ENCODE data around the gene ATAT1.

The ATAT1 gene

GRCh38 chr6:30617565-30618269, 9.0 kb upstream of the ATAT1 start, which contains the start of gene MRPS18B:
Gene MRPS18B (plus strand): TSS chr6:30617840. CDS start chr6:30617866, 26 bp downstream.
- Mint-ChIP-seq H3K4me1 (ENCODE audit: low read depth) (peaks cover 52% of the 10 kb centered on the region), H3K27ac (peak within 1 kb of the TSS; percentile 99), H3K4me3 (peak within 1 kb of the TSS; percentile 96), H3K36me3 (ENCODE audit: low read depth) (peaks cover 75% of the 10 kb centered on the region), H3K9me3 (no peaks in the 10 kb centered on the region), H3K27me3 (peaks cover 3% of the 10 kb centered on the region)

- peak overlapping the region; percentile 96 for H3K4me3 Mint-ChIP-seq
- peaks cover 75% of the 10 kb centered on the region for H3K36me3 Mint-ChIP-seq (ENCODE audit: low read depth)
- H3K4me1 Mint-ChIP-seq (ENCODE audit: low read depth): peaks cover 46% of the 10 kb centered on the region
- no peaks in the 10 kb centered on the region for H3K9me3 Mint-ChIP-seq
- peaks cover 3% of the 10 kb centered on the region for H3K27me3 Mint-ChIP-seq
- H3K27ac Mint-ChIP-seq: peak overlapping the region; percentile 99
These were observed 8.3 kb upstream of the ATAT1 start for GRCh38 chr6:30618270-30618797.

- H3K36me3 Mint-ChIP-seq (ENCODE audit: low read depth): peaks cover 68% of the 10 kb centered on the region
- peak overlapping the region; percentile 99 for H3K27ac Mint-ChIP-seq
- peaks cover 34% of the 10 kb centered on the region for H3K4me1 Mint-ChIP-seq (ENCODE audit: low read depth)
- H3K4me3 Mint-ChIP-seq: peak overlapping the region; percentile 96
- H3K9me3 Mint-ChIP-seq: no peaks in the 10 kb centered on the region
- peaks cover 3% of the 10 kb centered on the region for H3K27me3 Mint-ChIP-seq
These were observed 7.1 kb upstream of the ATAT1 start for GRCh38 chr6:30619561-30619960.

- Mint-ChIP-seq H3K27me3 (no peaks in the 10 kb centered on the region), H3K4me3 (no peak overlapping the region)
These were observed 1.2 kb upstream of the ATAT1 start for GRCh38 chr6:30625511-30625910.

GRCh38 chr6:30635834-30636233, 9.2 kb downstream of the ATAT1 start:
- Mint-ChIP-seq H3K4me3 (no peak overlapping the region), H3K36me3 (ENCODE audit: low read depth) (peaks cover 36% of the 10 kb centered on the region)

More at GRCh38 chr6:30625511-30625910, 1.2 kb upstream of the ATAT1 start:
- no peaks in the 10 kb centered on the region for H3K9me3 Mint-ChIP-seq
- no peak overlapping the region for H3K27ac Mint-ChIP-seq
- H3K36me3 Mint-ChIP-seq (ENCODE audit: low read depth): peaks cover 51% of the 10 kb centered on the region
- H3K4me1 Mint-ChIP-seq (ENCODE audit: low read depth): peaks cover 22% of the 10 kb centered on the region

GRCh38 chr6:30640481-30640880, 13.8 kb downstream of the ATAT1 start:
- H3K27ac Mint-ChIP-seq: no peak overlapping the region
- H3K27me3 Mint-ChIP-seq: no peaks in the 10 kb centered on the region
- H3K4me3 Mint-ChIP-seq: no peak overlapping the region
- peaks cover 22% of the 10 kb centered on the region for H3K4me1 Mint-ChIP-seq (ENCODE audit: low read depth)
- peaks cover 39% of the 10 kb centered on the region for H3K36me3 Mint-ChIP-seq (ENCODE audit: low read depth)
- no peaks in the 10 kb centered on the region for H3K9me3 Mint-ChIP-seq

More at GRCh38 chr6:30635834-30636233, 9.2 kb downstream of the ATAT1 start:
- no peak overlapping the region for H3K27ac Mint-ChIP-seq
- no peaks in the 10 kb centered on the region for H3K9me3 Mint-ChIP-seq
- peaks cover 9% of the 10 kb centered on the region for H3K4me1 Mint-ChIP-seq (ENCODE audit: low read depth)
- H3K27me3 Mint-ChIP-seq: no peaks in the 10 kb centered on the region

- peaks cover 27% of the 10 kb centered on the region for H3K4me1 Mint-ChIP-seq (ENCODE audit: low read depth)
- H3K9me3 Mint-ChIP-seq: no peaks in the 10 kb centered on the region
- no peak overlapping the region for H3K4me3 Mint-ChIP-seq
- H3K27me3 Mint-ChIP-seq: no peaks in the 10 kb centered on the region
- H3K36me3 Mint-ChIP-seq (ENCODE audit: low read depth): peaks cover 38% of the 10 kb centered on the region
- H3K27ac Mint-ChIP-seq: peak overlapping the region; percentile 50
These were observed 14.4 kb downstream of the ATAT1 start for GRCh38 chr6:30641048-30641447.

GRCh38 chr6:30643656-30644055, 17.0 kb downstream of the ATAT1 start:
- Mint-ChIP-seq H3K36me3 (ENCODE audit: low read depth) (peaks cover 39% of the 10 kb centered on the region), H3K27ac (no peak overlapping the region), H3K27me3 (no peaks in the 10 kb centered on the region), H3K9me3 (no peaks in the 10 kb centered on the region), H3K4me1 (ENCODE audit: low read depth) (peaks cover 41% of the 10 kb centered on the region), H3K4me3 (no peak overlapping the region)

GRCh38 chr6:30644769-30645168, 18.1 kb downstream of the ATAT1 start:
- Mint-ChIP-seq H3K4me3 (no peak overlapping the region), H3K4me1 (ENCODE audit: low read depth) (peaks cover 46% of the 10 kb centered on the region), H3K27me3 (no peaks in the 10 kb centered on the region), H3K27ac (no peak overlapping the region), H3K36me3 (ENCODE audit: low read depth) (peaks cover 42% of the 10 kb centered on the region), H3K9me3 (no peaks in the 10 kb centered on the region)

- H3K36me3 Mint-ChIP-seq (ENCODE audit: low read depth): peaks cover 44% of the 10 kb centered on the region
- no peaks in the 10 kb centered on the region for H3K27me3 Mint-ChIP-seq
- peak overlapping the region; percentile 23 for H3K27ac Mint-ChIP-seq
- no peaks in the 10 kb centered on the region for H3K9me3 Mint-ChIP-seq
- H3K4me1 Mint-ChIP-seq (ENCODE audit: low read depth): peaks cover 39% of the 10 kb centered on the region
- no peak overlapping the region for H3K4me3 Mint-ChIP-seq
These were observed 19.3 kb downstream of the ATAT1 start for GRCh38 chr6:30645989-30646388.

GRCh38 chr6:30646450-30647241, 20.0 kb downstream of the ATAT1 start, which contains the start of gene C6orf136:
Gene C6orf136 (plus strand): TSS chr6:30647133. CDS start chr6:30647232, 99 bp downstream.
- Mint-ChIP-seq H3K4me3 (peak within 1 kb of the TSS; percentile 91), H3K27ac (peak within 1 kb of the TSS; percentile 88), H3K36me3 (ENCODE audit: low read depth) (peaks cover 43% of the 10 kb centered on the region), H3K9me3 (no peaks in the 10 kb centered on the region), H3K4me1 (ENCODE audit: low read depth) (peaks cover 32% of the 10 kb centered on the region), H3K27me3 (no peaks in the 10 kb centered on the region)

GRCh38 chr6:30647242-30648116, 20.8 kb downstream of the ATAT1 start:
- no peaks in the 10 kb centered on the region for H3K27me3 Mint-ChIP-seq
- H3K4me1 Mint-ChIP-seq (ENCODE audit: low read depth): peaks cover 30% of the 10 kb centered on the region
- H3K4me3 Mint-ChIP-seq: peak overlapping the region; percentile 91
- H3K36me3 Mint-ChIP-seq (ENCODE audit: low read depth): peaks cover 47% of the 10 kb centered on the region
- H3K9me3 Mint-ChIP-seq: no peaks in the 10 kb centered on the region
- peak overlapping the region; percentile 88 for H3K27ac Mint-ChIP-seq

GRCh38 chr6:30651143-30651542, 24.5 kb downstream of the ATAT1 start:
- H3K9me3 Mint-ChIP-seq: no peaks in the 10 kb centered on the region
- no peak overlapping the region for H3K4me3 Mint-ChIP-seq
- H3K36me3 Mint-ChIP-seq (ENCODE audit: low read depth): peaks cover 50% of the 10 kb centered on the region

More at GRCh38 chr6:30651143-30651542, 24.5 kb downstream of the ATAT1 start:
- no peak overlapping the region for H3K27ac Mint-ChIP-seq
- H3K27me3 Mint-ChIP-seq: no peaks in the 10 kb centered on the region
- H3K4me1 Mint-ChIP-seq (ENCODE audit: low read depth): peaks cover 19% of the 10 kb centered on the region

Measured in stimulated activated naive CD8-positive, alpha-beta T cell treated with anti-CD3 and anti-CD28 coated beads, Interleukin-15, Interleukin-2, amounts not matched to agents 100 ng/mL and 50 ng/mL, for 24 hours (primary cell).